SK-N-SH (cell line): Measurements from ENCODE around the gene CPNE8. TPM values are rescaled to one million over a fixed set of nuclear protein-coding genes. Genes with fewer than 3 reads are reported as not detected.

Experiments
- CTCF ChIA-PET: fragments of 300-600, 350-600 bp; formaldehyde crosslinking; extraction: SDS; loops from one replicate; lab custom pipeline; 2021; lab: Yijun Ruan, JAX
- POLR2A ChIA-PET: fragments of 350-600 bp; sonication (Branson Sonifier 250); formaldehyde crosslinking; extraction: SDS; loops from one replicate; lab custom pipeline; 2020; ENCODE audit warnings: antibody characterized with exemption, inconsistent platforms; lab: Yijun Ruan, JAX
- DNase-seq: peaks from one replicate; pipeline ENCODE4 v3.0.0; 2012
- H2AFZ ChIP-seq: fragments of 200-600 bp; sonication (generic); 2 replicates; pipeline ENCODE4 v1.8.1; 2016; ENCODE audit warnings: antibody characterized with exemption, mild to moderate bottlenecking, low read depth
- H3F3A ChIP-seq: fragments of 200-600 bp; sonication (generic); replicated peaks from 2 replicates; pipeline ENCODE3; 2016; ENCODE audit warnings: antibody characterized with exemption, mild to moderate bottlenecking; ENCODE audit not compliant: insufficient read depth
- H3K27ac ChIP-seq, 2 experiments: fragments of 200-500 bp in 1 of 2; fragments of 200-600 bp in 1 of 2; sonication (Bioruptor generic) in 1 of 2; sonication (generic), shearing (Covaris generic) in 1 of 2; 2 replicates each; pipeline versions ENCODE4 v1.5.1 to v1.6.1; 2014 to 2016; ENCODE audit warnings: low read depth in 2 of 2, inconsistent platforms in 1 of 2, low read length in 1 of 2, mild to moderate bottlenecking in 1 of 2, mixed read lengths in 1 of 2
- H3K27me3 ChIP-seq: fragments of 200-600 bp; sonication (generic), shearing (Covaris generic); 2 replicates; pipeline ENCODE4 v1.6.1; 2016; ENCODE audit warnings: mixed run types; ENCODE audit not compliant: insufficient read depth
- H3K36me3 ChIP-seq, 2 experiments: fragments of 200-500 bp in 1 of 2; fragments of 200-600 bp in 1 of 2; sonication (Bioruptor generic) in 1 of 2; sonication (generic) in 1 of 2; replicated peaks in 1 of 2; 2 replicates each; pipeline versions ENCODE3 to v1.5.1; 2014 to 2016; ENCODE audit warnings: low read length in 1 of 2, mild to moderate bottlenecking in 1 of 2; ENCODE audit not compliant: insufficient read depth in 2 of 2, control insufficient read depth in 1 of 2
- H3K4me1 ChIP-seq, 2 experiments: fragments of 200-500 bp in 1 of 2; fragments of 200-600 bp in 1 of 2; sonication (Bioruptor generic) in 1 of 2; sonication (generic), shearing (Covaris generic) in 1 of 2; 2 replicates each; pipeline versions ENCODE4 v1.5.1 to v1.6.1; 2014 to 2016; ENCODE audit warnings: low read depth in 1 of 2, low read length in 1 of 2, mixed run types in 1 of 2; ENCODE audit not compliant: insufficient read depth in 2 of 2, control insufficient read depth in 1 of 2
- H3K4me2 ChIP-seq: fragments of 200-600 bp; sonication (generic), shearing (Covaris generic); 2 replicates; pipeline ENCODE4 v1.6.1; 2017; ENCODE audit warnings: mixed run types
- H3K4me3 ChIP-seq, 2 experiments: fragments of 200-500 bp in 1 of 2; fragments of 200-600 bp in 1 of 2; sonication (Bioruptor generic) in 1 of 2; sonication (generic), shearing (Covaris generic) in 1 of 2; 2 replicates each; pipeline versions ENCODE4 v1.5.1 to v1.8.1; 2014 to 2016; ENCODE audit warnings: low read depth in 2 of 2, inconsistent platforms in 1 of 2, low read length in 1 of 2, mild to moderate bottlenecking in 1 of 2, mixed read lengths in 1 of 2, moderate library complexity in 1 of 2
- H3K79me2 ChIP-seq: fragments of 200-600 bp; sonication (generic); 2 replicates; pipeline ENCODE4 v1.8.1; 2017; ENCODE audit warnings: mild to moderate bottlenecking; ENCODE audit not compliant: insufficient read depth
- H3K9ac ChIP-seq: fragments of 200-600 bp; sonication (generic); 2 replicates; pipeline ENCODE4 v1.6.1; 2017; ENCODE audit warnings: mixed run types
- H3K9me2 ChIP-seq: fragments of 200-600 bp; sonication (generic); 2 replicates; pipeline ENCODE4 v1.6.1; 2017; ENCODE audit warnings: mixed run types
- H3K9me3 ChIP-seq: fragments of 200-600 bp; sonication (generic); 2 replicates; pipeline ENCODE4 v1.6.1; 2017; ENCODE audit warnings: mixed run types, mild to moderate bottlenecking, moderate library complexity
- H4K20me1 ChIP-seq: fragments of 200-600 bp; sonication (generic); 2 replicates; pipeline ENCODE4 v1.6.1; 2017; ENCODE audit warnings: mild to moderate bottlenecking, mixed run types; ENCODE audit not compliant: insufficient read depth
- CTCF ChIP-seq: fragments of 200-600 bp; sonication (generic); IDR thresholded peaks from 2 replicates; pipeline ENCODE4 v1.6.1; 2017; ENCODE audit warnings: antibody characterized with exemption, mild to moderate bottlenecking, moderate library complexity
- FOXM1 ChIP-seq: IDR thresholded peaks from 2 replicates; pipeline ENCODE4 v1.4.0; 2012; ENCODE audit warnings: low read depth, mild to moderate bottlenecking
- GABPA ChIP-seq: IDR thresholded peaks from 2 replicates; pipeline ENCODE4 v1.4.0; 2012; ENCODE audit warnings: low read depth, mild to moderate bottlenecking
- GATA2 ChIP-seq: sonication (generic); formaldehyde crosslinking; IDR thresholded peaks from 2 replicates; pipeline ENCODE4 v1.5.0; 2020; ENCODE audit warnings: mild to moderate bottlenecking, missing genetic modification reagents
- IRF3 ChIP-seq: fragments of 150-350 bp; IDR thresholded peaks from 2 replicates; pipeline ENCODE4 v1.6.1; 2016; ENCODE audit warnings: mild to moderate bottlenecking, low read depth, low read length
- NFIC ChIP-seq: IDR thresholded peaks from 2 replicates; pipeline ENCODE4 v1.4.0; 2012; ENCODE audit warnings: borderline replicate concordance
- NRF1 ChIP-seq: IDR thresholded peaks from 2 replicates; pipeline ENCODE4 v1.6.1; 2012; ENCODE audit warnings: low read depth, mild to moderate bottlenecking, low read length
- POLR2AphosphoS5 ChIP-seq: IDR thresholded peaks from 2 replicates; pipeline ENCODE4 v1.6.1; 2012; ENCODE audit warnings: low read depth, low read length
- RAD21 ChIP-seq: IDR thresholded peaks from 2 replicates; pipeline ENCODE4 v1.6.1; 2012; ENCODE audit warnings: mild to moderate bottlenecking, low read length
- RCOR1 ChIP-seq: fragments of 150-350 bp; IDR thresholded peaks from 2 replicates; pipeline ENCODE4 v1.6.1; 2017; ENCODE audit warnings: antibody characterized with exemption, low read length
- REST ChIP-seq: IDR thresholded peaks from 2 replicates; pipeline ENCODE4 v1.6.1; 2012; ENCODE audit warnings: mild to moderate bottlenecking, low read depth, low read length, moderate library complexity
- RXRA ChIP-seq: IDR thresholded peaks from 2 replicates; pipeline ENCODE4 v1.4.0; 2012; ENCODE audit warnings: low read depth, mild to moderate bottlenecking, borderline replicate concordance
- SMC3 ChIP-seq: IDR thresholded peaks from 2 replicates; pipeline ENCODE4 v1.6.1; 2012; ENCODE audit warnings: low read depth, low read length, improper control_type of control experiment
- USF1 ChIP-seq: IDR thresholded peaks from 2 replicates; pipeline ENCODE4 v1.4.0; 2012; ENCODE audit warnings: low read depth, borderline replicate concordance
- USF2 ChIP-seq: fragments of 150-350 bp; IDR thresholded peaks from 2 replicates; pipeline ENCODE4 v1.6.1; 2017; ENCODE audit warnings: antibody characterized with exemption, low read length, low read depth, borderline replicate concordance
- WGBS: methylation state at CpG from one replicate; pipeline ENCODE4 v1.1.6; 2017; ENCODE audit warnings: low lambda C conversion rate; 5-methylcytosine and 5-hydroxymethylcytosine counted together
- polyA plus RNA-seq, 3 experiments: library from polyadenylated mRNA; depleted of rRNA; stranded (reverse); fragments of >200 nt; gene quantifications; 2 replicates each; pipeline ENCODE4 v1.2.3, GENCODE V29; 2012

CPNE8 gene
- polyA plus RNA-seq, 1 of the 3 experiments (the other 2 are of a cell fraction), result not detected

- no peak for TF ChIP-seq IRF3
- no peak for TF ChIP-seq GABPA
These were observed 6.7 kb upstream of the CPNE8 start (continued) for GRCh38 chr12:38912116-38912515.

- H3K4me3 ChIP-seq, result no peak overlapping the region
- DNase-seq, result no peak
- H3K4me1 ChIP-seq, result peaks cover 0 to 9% of the 10 kb centered on the region in 2 experiments; a peak in 1 of 4 replicates
- H3K9me2 ChIP-seq, result no peaks in the 10 kb centered on the region
- no peaks in the 10 kb centered on the region for H3F3A ChIP-seq
- H3K27ac ChIP-seq, result no peak overlapping the region
- no peak overlapping the region for H3K4me2 ChIP-seq
- no peaks in the 10 kb centered on the region for H3K9me3 ChIP-seq
- no peaks in the 10 kb centered on the region for H3K79me2 ChIP-seq
- no peak overlapping the region for H3K9ac ChIP-seq
- CTCF ChIA-PET, result interaction anchor here (0.9 to 3.1 kb wide), 4 partner anchors 9 to 595 kb away, joined by 3 to 16 read pairs (median 4); partner anchors contain the start of gene ALG10B
- no peak overlapping the region for H2AFZ ChIP-seq
- H3K27me3 ChIP-seq, result no peaks in the 10 kb centered on the region
- H3K36me3 ChIP-seq, result no peaks in the 10 kb centered on the region
- POLR2A ChIA-PET, result no interaction called here
- no peaks in the 10 kb centered on the region for H4K20me1 ChIP-seq
- TF ChIP-seq NRF1, result no peak
- no peak for TF ChIP-seq RAD21
- TF ChIP-seq SMC3, result no peak
- no peak for TF ChIP-seq USF1
- no peak for TF ChIP-seq FOXM1
- no peak for TF ChIP-seq CTCF
- no peak for TF ChIP-seq GABPA
- no peak for TF ChIP-seq USF2
- TF ChIP-seq GATA2 (CRISPR knock-in tag), result no peak
- TF ChIP-seq REST, result no peak
- TF ChIP-seq NFIC, result no peak
- TF ChIP-seq RCOR1, result no peak
- no peak for TF ChIP-seq POLR2AphosphoS5
- no peak for TF ChIP-seq RXRA
- WGBS, result 44% methylated on average over 1 of the region's 1 CpG
These were observed 6.2 kb upstream of the CPNE8 start for GRCh38 chr12:38911611-38912010.
